SHP77 (cell line): ENCODE results near the gene CTXN3.

Experiments
- DNase-seq, 2 experiments: peaks; one replicate each; lab custom pipeline; 2025; lab: John Stamatoyannopoulos, UW

Gene CTXN3

GRCh38 chr5:127649018-127649439 lies at the start of gene CTXN3:
CTXN3 (plus strand) TSS chr5:127649082; CDS start chr5:127657522, 8,440 bp downstream.
- DNase-seq, result peak; percentile 33 to 43

- no peak for DNase-seq
Measured at GRCh38 chr5:127599320-127599719, 49.6 kb upstream of the CTXN3 start.

- DNase-seq, result no peak
Measured at GRCh38 chr5:127599847-127600246, 49.0 kb upstream of the CTXN3 start.

DNA sequence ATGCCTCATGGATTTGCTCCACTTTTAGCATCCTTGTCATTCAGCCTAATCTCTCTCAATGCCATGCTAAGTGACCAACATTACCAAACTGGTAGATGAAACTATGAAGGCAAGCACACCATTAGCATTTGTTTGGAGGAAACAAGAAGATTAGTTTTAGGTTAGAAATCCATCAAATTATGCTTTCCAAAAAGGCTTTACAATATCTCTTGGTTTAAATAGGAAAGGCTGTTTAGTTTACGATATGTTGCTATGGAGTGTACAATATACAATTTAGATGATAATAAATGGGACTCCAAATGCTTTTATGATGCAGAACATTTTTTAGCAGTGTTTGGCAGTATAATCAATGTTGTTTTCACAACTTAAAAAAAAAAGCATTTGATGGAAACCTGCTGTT lies 47.8 kb upstream of the CTXN3 start:
- no peak for DNase-seq

DNA sequence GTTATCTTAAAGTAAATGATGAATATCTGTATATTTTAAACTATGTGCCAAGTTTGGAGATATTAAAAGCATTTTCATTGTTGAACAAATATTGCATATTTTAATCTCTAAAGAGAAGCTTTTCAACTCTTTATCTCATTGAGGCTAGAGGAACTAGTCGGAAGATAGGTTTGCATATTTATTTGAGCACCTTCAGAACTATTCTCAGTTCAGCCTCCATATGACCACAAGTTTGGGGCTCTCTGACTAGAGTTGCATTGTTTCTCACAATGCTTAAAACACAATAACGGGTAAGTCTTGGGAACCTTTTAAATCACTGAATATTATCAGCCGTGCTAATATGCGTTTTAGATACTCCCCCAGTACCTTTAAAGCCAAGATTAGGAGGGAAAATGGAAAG lies 47.3 kb upstream of the CTXN3 start:
- DNase-seq, result no peak

DNA sequence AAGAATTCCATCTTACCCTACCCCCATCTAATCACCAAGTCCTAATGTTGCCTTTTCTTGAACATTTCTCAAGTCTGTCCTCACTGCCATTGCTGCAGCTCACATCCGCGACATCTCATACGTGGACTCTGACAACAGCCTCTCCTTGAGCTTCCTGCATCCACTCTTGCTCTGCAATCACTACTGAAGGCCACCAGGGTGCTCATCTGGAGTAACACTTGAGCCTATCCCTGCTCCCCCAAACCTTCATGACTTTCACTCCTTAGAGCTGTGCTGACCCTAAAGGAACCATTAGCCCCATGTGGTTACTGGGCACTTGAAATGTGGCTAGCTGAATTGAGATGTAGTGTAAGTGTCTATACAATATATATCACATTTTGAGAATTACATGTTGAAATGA lies 46.4 kb upstream of the CTXN3 start:
- DNase-seq, result no peak

DNA sequence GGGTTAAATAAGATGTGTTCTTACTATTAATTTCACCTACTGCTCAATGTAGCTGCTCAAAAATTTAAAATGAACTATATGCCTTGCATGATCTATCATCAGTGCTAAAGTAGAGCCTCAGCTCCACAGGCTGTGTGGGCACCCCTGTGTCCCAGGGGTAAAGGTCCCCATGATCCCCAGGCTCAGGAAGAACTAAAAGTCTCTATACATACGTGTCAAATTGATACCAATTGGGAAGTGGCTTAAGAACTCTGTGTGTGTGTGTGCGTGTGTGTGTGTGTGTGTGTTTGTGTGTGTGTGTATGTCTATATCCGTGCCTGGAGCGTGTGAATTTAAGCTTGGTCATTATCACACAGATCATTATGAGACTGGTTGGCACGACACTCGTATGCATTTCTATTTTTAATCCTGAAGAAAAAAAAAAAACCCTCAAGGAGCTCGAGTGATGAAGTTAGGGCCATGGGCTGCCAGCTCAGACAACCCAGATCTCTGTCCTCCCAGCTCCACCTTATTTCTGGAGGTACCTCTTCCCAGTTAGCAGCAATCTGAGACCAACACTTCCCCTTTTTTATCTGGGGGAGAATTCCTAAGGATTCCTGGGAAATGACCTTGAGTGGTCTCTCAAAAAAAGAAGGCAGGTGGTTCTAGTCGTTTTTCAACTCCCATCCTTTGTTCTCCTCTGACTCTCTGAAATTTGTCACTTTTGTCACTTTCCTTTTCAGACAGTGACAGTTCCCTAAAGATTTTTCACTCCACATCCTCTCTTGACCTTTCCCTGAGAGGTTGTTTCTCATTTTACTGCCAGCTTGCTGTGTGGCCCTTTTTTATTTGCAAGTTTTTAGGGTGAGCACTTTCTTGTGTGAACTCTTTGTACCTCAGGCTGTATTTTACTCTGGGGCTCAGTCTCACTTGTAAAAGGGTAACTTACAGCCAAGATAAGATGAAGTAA lies 45.7 kb upstream of the CTXN3 start:
- no peak for DNase-seq

DNA sequence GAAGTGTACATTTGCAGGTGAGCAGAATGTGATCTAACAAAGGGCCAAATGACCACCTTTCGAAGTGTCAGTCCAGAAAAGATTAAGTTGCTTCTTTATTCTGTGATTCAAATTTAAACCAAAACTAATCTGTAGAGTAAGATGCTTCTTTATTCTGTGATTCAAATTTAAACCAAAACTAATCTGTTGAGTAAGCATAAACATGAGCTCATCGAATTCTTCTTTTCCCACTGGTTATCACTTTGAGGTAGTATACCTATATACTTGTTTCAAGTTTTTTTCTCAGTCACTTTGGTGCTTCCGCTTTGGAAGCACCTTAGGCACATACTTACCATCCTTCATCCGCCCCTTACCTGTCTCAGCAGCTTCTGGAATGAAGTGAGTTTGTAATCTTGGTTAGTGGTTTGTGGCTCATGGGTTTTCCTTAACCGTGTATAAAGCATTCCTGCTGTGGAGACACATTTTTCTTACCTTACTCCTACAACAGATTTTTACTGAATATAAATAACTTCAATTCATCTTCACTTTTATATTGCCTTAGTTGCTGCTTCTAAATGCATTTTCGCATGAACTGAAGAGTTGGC lies 40.7 kb upstream of the CTXN3 start:
- no peak for DNase-seq

DNA sequence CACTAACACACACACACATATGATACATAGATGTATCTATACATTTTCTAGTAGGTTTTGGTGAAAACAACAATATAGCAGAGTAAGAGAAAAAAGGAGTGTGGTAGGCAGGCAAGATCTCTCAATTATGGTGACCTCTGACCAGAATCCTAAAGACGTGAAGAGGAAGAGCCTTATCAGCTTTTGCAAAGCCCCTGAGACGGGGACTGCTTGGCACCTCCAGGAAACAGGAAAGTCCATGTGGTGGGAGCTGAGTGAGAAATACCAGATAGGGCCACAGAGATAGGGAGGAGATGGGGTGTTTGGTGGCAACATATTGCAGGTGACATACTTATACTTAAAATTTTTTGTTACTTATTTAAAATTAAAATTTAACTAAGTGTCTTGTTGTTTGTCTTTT lies 39.9 kb upstream of the CTXN3 start:
- DNase-seq, result no peak

- no peak for DNase-seq
Measured at GRCh38 chr5:127609957-127610356, 38.9 kb upstream of the CTXN3 start.

GRCh38 chr5:127612441-127613141 lies 36.3 kb upstream of the CTXN3 start:
- DNase-seq, result no peak

- DNase-seq, result no peak
Measured at GRCh38 chr5:127615916-127616315, 33.0 kb upstream of the CTXN3 start.

GRCh38 chr5:127619908-127620479 lies 28.9 kb upstream of the CTXN3 start:
- no peak for DNase-seq

GRCh38 chr5:127621601-127622325 lies 27.1 kb upstream of the CTXN3 start:
- DNase-seq, result no peak

- DNase-seq, result no peak
Measured at GRCh38 chr5:127634007-127634406, 14.9 kb upstream of the CTXN3 start.

- no peak for DNase-seq
Measured at GRCh38 chr5:127639828-127640227, 9.1 kb upstream of the CTXN3 start.

GRCh38 chr5:127642949-127643348 lies 5.9 kb upstream of the CTXN3 start:
- DNase-seq, result no peak

- no peak for DNase-seq
Measured at GRCh38 chr5:127643607-127644006, 5.3 kb upstream of the CTXN3 start.

GRCh38 chr5:127645300-127645726 lies 3.6 kb upstream of the CTXN3 start:
- no peak for DNase-seq

DNA sequence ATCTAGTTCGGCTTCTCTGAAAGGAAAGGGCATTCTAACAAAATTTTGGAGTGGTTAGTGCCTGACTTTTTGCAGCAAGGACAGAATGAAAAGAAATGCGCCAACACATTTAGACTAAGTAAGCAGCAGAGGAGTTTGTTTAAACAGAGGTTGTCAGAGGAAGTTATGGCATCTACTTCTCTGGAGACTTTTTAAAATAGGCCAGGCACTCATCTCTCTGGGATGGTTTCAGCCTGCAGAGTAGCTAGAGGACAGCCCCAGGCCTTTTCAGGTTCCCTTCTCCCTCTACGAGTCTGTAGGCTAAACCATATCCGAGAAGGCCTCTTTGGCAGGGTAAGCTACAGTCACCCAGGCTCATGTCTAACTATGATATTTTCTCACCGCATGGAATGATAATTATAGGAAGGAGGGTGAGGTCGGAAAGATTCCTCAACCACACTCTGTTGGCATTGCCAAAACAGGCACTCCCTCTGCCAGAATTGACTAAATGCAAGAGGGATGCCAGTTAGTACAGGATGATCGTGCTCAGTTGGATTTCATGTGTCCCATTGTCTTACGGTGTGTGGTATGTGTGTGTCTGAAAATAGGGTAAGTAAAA lies 1.4 kb upstream of the CTXN3 start:
- DNase-seq, result no peak

DNA sequence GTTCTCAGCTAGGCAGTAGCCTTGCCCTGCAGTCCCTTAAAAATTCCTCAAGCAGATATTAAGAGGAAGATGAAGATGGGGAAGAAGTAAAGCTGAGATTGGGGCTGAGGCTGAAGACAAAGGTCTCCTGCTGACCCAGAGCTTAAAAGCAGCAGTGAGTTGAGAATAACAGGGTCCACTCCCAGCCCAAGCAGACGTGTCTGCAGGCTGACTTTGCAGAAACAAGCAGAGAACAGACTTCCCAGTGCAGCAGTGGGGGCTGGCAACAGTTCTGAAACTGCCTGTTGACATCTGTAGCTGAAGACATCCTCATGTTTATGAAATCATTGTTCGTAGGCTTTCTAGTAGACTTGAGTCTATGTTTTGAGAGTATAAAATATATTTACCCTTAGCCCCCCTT lies 1.1 kb downstream of the CTXN3 start:
- no peak for DNase-seq
